HG03045 (cell line): ENCODE results near the gene SKAP2.

ENCODE experiments used
- ATAC-seq: cut with Tn5 transposase; IDR thresholded peaks from one replicate; pipeline ENCODE4 v1.9.1; 2021; ENCODE audit warnings: mild to moderate bottlenecking, moderate library complexity; ENCODE audit not compliant: unreplicated experiment

Gene SKAP2

DNA sequence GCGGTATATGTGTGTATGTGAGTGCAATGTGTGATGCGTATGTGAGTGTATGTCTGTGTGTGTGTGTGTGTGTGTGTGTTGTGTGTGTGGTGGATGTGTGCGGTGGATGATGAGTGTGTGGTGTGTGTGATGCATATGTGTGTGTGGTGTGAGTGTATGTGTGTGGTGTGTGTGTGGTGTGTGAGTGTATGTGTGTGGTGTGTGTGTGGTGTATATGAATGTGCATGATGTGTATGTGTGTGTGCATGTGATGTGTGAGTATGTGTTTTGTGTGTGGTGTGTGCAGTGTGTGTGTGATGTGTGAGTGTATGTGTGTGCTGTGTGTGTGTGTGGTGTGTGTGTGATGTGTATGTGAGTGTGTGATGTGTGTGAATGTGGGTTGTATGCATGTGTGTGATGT, 222.0 kb downstream of the SKAP2 start:
- ATAC-seq: no peak

GRCh38 chr7:26639695-26640094, 224.7 kb downstream of the SKAP2 start:
- no peak for ATAC-seq

DNA sequence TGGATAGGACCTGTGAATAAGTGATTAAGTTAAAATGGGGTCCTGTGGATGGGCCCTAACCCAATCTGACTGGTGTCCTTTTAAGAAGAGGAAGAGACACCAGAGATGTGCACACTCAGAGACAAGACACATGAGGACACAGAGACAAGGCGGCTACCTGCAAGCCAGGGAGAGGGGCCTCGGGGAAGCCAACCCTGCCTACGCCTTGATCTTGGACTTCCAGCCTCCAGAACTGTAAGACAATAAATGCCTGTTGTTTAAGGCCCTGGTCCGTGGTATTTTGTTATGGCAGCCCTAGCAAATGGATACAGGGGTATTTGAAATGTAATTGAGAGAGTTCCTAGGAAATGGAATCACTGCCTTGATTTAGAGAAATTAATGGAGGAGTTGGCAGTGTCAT, 225.3 kb downstream of the SKAP2 start:
- ATAC-seq: no peak

GRCh38 chr7:26638140-26638539, 226.2 kb downstream of the SKAP2 start:
- ATAC-seq: no peak

- no peak for ATAC-seq
Observed at GRCh38 chr7:26637610-26638009, 226.8 kb downstream of the SKAP2 start.

- ATAC-seq: no peak
Observed at GRCh38 chr7:26636808-26637207, 227.6 kb downstream of the SKAP2 start.

DNA sequence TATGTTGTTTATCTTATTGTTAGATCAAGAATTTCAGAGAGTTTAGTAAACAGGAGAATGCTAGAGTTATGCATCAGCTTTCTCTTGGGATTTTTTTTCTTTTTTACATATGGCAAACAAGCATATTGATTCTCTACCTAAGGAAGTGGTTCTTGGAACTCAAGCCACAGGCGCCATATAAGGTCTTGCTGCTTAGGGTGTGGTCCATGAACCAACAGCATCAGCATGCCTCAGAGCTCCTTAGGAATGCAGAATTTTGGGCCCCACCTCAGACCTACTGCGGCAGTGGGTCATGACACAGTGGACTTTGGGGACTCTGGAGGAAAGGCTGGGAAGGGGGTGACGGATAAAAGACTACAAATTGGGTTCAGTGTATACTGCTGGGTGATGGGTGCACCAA, 230.8 kb downstream of the SKAP2 start:
- no peak for ATAC-seq

GRCh38 chr7:26631601-26632000, 232.8 kb downstream of the SKAP2 start:
- no peak for ATAC-seq

DNA sequence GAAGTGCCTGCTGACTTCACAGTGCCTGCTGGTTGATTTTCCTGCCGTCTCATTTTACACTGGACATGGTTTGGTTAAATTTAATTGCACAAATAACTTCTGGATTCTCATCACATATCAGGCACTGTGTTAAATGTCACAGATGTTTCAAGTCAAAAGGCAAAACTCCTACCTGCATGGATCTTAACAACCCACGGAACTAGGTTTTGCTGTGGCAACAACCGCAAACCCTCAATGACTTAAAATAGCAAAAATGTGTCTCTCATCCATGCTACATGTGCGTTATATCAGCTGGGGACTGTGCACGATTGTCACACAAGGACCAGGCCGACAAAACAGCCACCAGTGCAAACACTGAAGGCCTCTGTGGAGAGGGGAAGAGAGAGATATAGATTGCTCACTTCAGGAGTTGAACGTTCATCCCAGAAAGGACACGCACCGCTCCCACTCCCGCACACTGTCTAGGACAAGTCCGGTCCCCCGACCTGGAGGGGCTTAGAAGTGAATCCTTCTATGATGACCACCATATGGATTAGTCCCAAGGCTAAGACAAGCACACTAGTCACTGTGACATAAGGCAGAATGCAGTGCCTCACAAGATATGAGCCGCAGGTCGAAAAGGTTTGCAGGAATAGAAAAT, 233.3 kb downstream of the SKAP2 start:
- ATAC-seq: no peak

DNA sequence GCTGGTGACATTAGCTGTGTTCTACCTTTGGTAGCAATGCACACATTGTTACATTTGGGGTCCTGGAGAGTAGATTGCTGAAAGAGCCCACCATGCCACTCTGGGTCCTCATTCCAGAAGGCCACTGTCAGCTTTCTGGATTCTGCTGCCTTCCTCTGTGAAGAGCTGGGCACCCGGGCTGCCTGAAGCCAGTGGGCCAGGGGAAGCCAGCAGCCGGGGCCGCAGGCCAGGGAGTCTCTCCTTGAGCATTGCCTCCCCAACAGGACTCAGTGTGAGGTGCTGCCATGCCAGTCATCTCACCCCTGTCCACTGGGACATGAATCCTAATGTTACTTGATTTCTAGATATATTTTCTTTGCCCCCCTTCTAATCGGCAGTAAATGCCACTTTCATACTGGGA, 234.0 kb downstream of the SKAP2 start:
- no peak for ATAC-seq

DNA sequence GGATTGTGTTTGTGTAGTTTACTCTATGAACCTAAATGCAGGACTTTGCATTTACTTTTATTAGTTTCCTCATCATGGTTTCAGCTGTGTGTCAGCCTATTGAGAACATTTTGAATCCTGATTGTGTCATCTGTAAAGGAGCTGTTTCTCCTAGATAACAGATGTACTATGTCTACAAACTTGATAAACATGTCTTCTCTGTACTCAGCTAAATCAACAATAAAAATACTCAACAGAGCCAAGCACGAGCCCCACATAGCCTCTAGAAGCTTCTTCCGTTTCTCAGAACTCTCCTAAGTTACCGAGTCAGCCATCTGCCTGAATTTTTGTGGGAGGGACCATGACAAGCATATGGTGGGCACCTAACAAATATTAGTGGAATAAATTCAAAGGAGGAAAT, 234.7 kb downstream of the SKAP2 start:
- ATAC-seq: no peak

- ATAC-seq: no peak
Observed at GRCh38 chr7:26627891-26628341, 236.5 kb downstream of the SKAP2 start.

DNA sequence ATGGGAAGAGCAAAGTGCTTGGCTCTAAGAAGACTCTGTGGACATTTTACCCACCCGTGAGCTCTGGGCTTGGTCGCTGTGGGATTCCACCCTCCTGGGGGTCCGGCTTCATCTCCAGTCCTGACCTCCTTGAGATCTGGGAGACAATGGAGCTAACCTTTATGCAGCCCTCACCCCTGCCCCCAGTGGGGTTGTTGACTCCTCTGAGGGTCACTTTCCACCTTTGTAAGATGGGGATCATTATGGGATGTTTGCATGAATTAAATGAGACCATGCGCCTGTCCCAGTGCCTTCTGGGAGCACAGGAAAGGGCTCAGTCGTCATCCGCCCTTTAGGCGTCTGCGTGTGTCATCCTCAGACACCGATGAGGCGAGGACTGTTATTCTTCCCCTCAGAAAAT, 237.2 kb downstream of the SKAP2 start:
- no peak for ATAC-seq

DNA sequence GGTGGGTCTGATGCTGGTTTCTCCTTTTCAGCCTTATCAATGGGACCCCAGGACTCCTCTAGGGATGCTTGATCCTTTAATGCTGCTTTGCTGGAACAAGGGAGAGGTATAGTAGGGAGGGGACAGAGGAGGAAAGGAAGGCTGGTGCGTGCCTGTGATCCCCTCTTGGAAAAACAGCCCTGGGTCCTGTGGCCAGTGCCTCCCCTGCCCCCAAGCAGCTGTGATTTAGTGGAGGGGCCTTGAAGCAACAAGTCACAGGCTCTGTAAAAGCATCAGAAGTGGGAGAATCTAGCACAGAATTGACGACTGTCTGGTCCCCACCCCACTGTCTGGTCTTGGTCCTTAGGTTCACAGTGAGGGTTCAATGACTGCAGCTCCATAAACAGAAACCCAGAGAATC, 237.7 kb downstream of the SKAP2 start:
- no peak for ATAC-seq

- no peak for ATAC-seq
Observed at GRCh38 chr7:26626156-26626555, 238.2 kb downstream of the SKAP2 start.

DNA sequence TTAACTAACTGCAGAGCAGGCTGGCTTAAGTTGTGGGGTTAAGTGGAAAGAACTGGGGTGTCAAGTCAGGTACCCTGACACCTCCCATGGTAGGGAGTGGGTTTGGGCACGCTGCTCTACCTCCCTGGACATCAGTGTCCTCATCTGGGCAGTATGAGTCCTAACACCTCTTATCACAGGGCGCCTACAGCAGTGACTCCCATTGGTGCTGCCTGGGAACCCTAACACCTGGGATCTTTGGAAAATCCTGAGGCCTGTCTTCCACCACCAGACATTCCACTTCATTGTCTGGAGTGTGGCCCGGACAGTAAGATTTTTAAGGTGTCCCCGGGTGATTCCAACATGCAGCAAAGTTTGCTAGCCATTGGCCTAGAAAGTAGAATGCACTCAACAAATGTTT, 239.1 kb downstream of the SKAP2 start:
- ATAC-seq: no peak

DNA sequence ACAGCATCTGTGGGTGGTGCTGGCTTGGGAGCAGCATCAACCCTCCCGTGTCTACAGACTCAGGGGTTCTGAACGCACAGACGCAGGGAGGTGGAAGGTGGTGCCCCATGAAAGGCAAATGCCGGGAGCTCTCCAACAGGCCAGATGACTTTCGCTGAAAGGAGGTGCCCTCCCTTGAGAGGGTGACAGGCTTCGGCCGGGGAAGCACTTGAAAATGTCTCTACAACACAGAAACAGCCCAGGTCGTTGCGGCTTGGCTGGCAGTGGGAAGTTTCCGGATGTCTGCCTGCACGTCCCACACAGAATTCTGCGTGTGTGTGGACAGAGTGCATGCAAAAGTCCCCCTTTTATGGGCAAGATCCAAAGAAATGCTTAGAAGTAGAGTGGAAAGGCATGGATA, 239.6 kb downstream of the SKAP2 start:
- ATAC-seq: no peak

DNA sequence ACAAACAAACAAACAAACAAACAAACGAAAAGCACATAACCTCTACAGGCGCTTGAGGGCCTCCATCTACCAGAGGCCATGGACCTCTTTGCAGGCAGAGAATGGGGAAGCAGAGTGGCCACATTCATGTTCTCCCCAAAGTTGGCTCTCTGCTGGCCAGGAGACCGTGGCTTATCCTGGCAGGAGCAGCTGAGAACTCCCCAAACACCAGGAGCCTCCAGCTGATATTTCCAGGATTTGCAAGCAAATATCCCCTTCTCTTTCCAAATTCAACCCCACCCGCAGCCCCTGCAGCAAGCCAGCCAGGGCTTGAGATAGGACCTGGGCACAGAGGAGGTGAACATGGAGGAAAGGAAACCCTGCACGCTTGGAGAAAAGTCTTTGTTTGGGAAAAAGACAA, 240.0 kb downstream of the SKAP2 start:
- ATAC-seq: no peak

DNA sequence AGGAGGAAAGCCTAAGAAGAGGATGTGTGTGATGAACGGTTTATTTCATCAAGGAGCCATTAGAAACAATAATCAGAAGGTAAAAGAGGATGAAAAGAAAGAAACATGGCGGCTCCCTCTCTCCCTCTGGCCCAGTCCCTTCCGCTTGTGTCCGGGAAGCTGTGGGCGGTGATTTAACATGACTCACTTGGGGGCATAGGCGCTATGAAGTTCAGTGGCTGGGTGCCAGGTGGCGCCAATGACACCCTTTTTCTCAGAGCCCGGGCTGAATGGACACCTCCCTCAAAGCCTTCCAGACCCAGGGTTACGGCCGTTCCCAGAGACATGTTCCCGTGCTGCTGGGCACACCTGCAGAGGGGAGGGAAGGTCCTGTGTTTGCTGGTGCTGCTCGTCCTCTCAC, 244.0 kb downstream of the SKAP2 start:
- ATAC-seq: no peak

- ATAC-seq: no peak
Observed at GRCh38 chr7:26619348-26619984, 244.9 kb downstream of the SKAP2 start.

DNA sequence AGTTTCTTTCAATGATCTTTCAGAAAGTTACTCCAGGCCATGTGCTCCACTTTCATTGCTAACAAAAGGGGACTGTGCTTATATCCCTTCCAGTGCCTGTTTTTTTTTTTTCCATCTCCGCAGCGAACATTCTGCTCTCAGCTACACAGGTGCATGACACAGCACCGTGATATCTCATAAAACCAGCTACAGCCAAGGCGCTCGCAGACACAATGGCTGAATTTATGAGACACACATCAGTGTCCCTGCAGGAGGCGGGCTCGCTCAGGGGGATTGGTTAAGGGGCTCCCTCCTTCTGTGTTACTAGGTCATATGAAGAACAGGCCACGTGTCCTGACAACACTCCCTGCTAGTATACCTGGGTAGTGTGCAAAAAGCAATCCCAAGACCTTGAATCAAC, 245.5 kb downstream of the SKAP2 start:
- ATAC-seq: no peak

GRCh38 chr7:26618449-26618848, 245.9 kb downstream of the SKAP2 start:
- no peak for ATAC-seq
